ENCODE results near the gene GAGE10.
"Not testable (repeated sequence)": the region's sequence is repeated elsewhere in the genome, so short reads cannot be mapped to it uniquely, and the experiment has no call there.

Gene GAGE10

GRCh38 chrX:49276671-49277534, 26.5 kb upstream of the GAGE10 start:
- DNase-seq: no peak

DNA sequence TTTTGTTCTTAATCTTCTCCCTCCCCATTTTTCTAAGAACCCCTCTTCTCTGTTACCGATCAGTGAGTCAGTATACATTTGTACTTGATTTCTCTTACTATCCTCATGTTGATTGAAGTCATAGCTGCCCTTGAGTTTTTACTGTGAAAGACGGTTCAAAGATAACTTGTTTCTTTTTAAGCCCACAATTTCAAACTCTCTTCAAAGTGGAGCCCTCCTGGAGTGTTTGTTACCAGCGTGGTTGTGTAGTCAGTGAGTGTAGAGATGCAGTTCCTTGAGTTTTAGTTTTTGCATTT, 26.0 kb upstream of the GAGE10 start:
- DNase-seq: no peak

DNA sequence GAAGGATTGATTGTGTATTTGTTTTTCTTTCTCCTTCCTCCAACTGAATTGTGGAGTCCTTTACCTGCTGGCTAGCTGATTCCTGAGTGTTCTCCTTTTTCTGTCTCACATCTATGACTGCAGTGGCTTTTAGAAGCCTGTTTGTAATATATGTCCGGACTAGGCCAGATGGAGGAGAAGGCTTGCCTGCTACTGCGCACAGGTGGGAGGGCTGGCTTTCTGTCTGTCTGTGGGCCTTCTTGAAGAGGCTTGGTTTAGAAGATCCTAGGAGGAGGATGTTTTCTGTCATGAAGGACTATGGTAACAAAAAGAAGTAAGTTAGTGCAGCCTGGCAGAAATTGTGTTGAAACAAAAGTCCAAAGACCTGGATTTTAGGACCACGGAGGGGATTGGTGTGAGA, 25.4 kb upstream of the GAGE10 start:
- DNase-seq: no peak

DNA sequence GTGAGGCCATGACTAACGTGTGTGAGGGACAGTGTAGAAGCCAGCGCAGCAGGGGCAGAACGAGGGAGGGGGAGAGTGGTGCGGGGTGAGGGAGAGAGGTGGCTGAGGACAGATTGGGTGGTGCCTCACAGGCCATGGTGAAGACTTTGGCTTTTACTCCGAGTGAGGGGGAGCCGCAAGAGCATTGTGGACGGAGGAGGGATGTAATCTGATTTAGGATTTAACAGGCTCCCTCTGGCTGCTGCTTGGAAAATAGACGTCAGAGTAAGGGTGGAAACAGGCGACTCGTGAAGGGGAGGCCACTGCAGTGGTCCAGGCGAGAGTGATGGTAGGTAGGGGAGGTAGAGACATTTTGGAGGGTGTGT, 20.8 kb upstream of the GAGE10 start:
- DNase-seq: no peak

GRCh38 chrX:49284212-49284611, 19.2 kb upstream of the GAGE10 start:
- DNase-seq: no peak

GRCh38 chrX:49286136-49286535, 17.3 kb upstream of the GAGE10 start:
- DNase-seq: no peak

- no peak for DNase-seq
Measured at GRCh38 chrX:49286581-49286980, 16.9 kb upstream of the GAGE10 start.

DNA sequence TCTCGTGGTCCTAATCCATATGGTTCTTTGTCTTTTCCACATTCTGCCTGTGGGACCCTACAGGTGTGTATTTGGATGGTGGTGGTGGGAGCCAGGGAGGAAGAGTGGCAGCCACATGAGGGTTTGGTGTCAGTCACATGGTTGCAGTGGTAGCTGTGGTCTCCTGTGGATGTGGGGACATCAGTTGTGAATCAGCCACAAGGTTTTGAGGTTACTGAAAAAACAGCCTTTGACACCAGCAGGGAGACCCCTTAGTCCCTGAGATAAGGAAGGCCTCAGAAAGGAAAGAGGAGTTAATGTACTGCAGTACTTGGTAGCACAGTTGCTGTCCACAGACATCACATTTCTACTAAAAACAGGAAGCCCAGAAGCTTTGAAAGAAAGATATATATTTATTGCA, 15.8 kb upstream of the GAGE10 start:
- DNase-seq: no peak

GRCh38 chrX:49290215-49290614, 13.2 kb upstream of the GAGE10 start:
- no peak for DNase-seq

DNA sequence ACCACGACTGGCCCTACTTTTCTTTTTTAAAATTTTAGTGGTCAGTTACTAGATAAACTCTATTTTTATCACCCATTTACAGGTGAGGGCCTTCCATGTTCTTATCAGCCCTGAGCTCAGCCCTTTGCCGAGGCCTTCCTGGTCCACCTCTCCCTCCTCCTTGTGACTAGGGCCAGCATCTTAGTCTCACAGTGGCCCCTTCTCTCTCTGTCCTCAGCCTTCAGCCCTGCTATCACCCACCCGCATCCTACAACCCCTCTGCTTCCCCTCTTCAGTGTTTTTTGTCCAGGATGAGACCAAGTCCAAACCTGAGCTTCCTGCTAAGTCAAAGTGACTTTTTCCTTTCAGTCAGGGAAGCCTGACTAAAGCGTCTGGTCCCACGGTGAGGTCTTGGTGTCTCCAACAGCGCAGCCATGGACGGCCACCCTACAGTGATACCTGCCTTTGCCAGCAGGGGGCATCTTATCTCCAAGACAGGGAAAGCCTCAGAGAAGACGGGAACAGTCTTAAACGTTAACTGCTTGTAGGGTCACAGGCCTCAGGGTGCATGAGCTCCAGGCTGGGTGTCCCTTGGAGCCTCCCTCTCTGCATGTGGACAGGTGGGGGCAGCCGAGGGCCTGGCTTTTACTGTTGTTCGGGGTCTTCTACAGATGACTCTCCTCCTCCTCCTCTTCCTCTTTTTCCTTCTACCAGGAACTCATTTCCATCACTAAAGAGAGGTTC, 11.7 kb upstream of the GAGE10 start:
- peak; percentile 80 for DNase-seq

- no peak for DNase-seq
Measured at GRCh38 chrX:49292400-49293362, 10.8 kb upstream of the GAGE10 start.

- not testable (repeated sequence) for DNase-seq
Measured at GRCh38 chrX:49299293-49299692, 4.2 kb upstream of the GAGE10 start.

- DNase-seq: no peak
Measured at GRCh38 chrX:49300703-49301102, 2.7 kb upstream of the GAGE10 start.

- not testable (repeated sequence) for DNase-seq
Measured at GRCh38 chrX:49307775-49308174, 4.3 kb downstream of the GAGE10 start.

- DNase-seq: peak; percentile 51
Measured at GRCh38 chrX:49308604-49309269, 5.3 kb downstream of the GAGE10 start.

- peak; percentile 26 for DNase-seq
Measured at GRCh38 chrX:49309401-49309981, 6.0 kb downstream of the GAGE10 start.

DNA sequence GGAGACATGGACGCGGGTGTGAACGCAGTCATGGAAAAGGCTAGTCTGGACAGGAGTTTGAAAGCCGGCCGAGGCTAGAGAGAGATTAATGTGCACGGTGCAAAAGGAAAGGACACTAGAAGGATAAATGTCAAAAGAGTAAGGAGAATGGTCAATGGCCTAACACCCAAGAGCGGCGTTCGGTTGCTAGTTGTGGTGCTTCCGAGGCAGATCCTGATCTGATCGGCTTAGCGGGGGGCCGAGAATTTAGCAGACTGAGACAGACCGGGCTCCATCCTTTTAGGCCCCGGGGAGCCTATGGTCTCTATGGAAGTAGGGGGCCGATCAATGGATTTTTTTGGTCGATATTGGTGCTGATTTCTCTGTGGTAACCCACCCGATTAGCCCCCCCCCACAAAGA, 6.9 kb downstream of the GAGE10 start:
- DNase-seq: no peak

DNA sequence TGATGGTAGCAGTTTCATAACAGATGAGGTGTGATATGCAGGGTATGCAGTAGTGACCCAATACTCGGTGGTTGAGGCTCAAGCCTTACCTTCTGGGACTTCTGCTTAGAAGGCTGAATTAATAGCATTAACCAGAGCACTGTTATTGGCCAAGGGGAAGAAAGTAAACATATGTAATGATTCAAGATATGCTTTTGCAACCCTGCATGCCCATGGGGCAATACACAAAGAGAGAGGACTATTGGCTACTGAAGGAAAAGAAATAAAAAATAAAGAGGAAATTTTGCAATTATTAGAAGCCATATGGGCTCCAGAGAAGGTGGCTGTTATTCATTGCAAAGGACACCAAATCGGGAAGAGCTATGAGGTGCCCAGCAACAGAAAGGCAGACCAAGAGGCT, 8.7 kb downstream of the GAGE10 start:
- DNase-seq: no peak

DNA sequence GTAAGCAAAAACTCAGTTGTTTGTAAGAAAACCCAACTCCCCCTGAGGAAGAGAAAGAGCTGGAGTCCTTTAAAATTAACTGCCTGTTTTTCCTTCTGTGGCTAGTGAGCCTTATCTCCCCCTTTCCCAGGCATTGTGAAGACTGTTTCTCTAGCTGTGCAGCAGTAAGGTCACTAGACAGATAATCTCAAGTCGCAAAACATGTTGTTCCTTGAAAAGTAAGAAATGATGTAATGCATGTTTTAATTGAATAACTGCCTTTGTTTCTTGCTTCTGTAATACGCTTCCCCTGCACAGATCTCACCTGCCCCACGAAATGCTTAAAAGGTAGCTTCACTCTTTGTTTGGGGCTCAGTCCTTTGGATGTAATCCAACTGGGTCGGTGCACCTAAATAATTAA, 12.6 kb downstream of the GAGE10 start:
- DNase-seq: no peak

DNA sequence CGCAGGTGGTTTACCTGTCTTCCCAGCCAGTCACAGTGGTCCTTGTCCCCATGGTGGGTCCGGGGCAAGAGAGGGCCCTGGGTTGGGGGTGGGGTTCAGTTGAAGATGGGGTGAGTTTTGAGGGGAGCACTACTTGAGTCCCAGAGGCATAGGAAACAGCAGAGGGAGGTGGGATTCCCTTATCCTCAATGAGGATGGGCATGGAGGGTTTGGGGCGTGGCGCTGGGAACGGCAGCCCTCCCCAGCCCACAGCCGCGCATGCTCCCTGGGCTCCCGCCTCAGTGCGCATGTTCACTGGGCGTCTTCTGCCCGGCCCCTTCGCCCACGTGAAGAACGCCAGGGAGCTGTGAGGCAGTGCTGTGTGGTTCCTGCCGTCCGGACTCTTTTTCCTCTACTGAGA, 18.3 kb downstream of the GAGE10 start, which contains the start of gene GAGE12J:
Gene GAGE12J, plus strand, starts transcription at position 301 of the 400 bp plus-strand sequence. CDS start 1,157 bp downstream, outside the sequence.
- DNase-seq: not testable (repeated sequence)

- DNase-seq: not testable (repeated sequence)
Measured at GRCh38 chrX:49322266-49322665, 18.8 kb downstream of the GAGE10 start.

- DNase-seq: not testable (repeated sequence)
Measured at GRCh38 chrX:49323735-49324134, 20.3 kb downstream of the GAGE10 start.

Measured in CD4-positive, alpha-beta T cell treated with Interleukin-6 for 4 hours (primary cell).